MM.1S (cell line): ENCODE measurements around the gene KCNH1.

Experiments used
- EZH2phosphoT487 ChIP-seq: fragments of 300-600 bp; sonication (generic); IDR thresholded peaks from 2 replicates; pipeline ENCODE4 v1.6.1; 2018; ENCODE audit warnings: antibody characterized with exemption, low read length
- TF ChIP-seq, protein P1 (sequence below): fragments of 300-600 bp; sonication (generic); IDR thresholded peaks from 2 replicates; pipeline ENCODE4 v1.5.1; 2016; ENCODE audit warnings: antibody characterized with exemption, low read length, mixed read lengths

DNA sequence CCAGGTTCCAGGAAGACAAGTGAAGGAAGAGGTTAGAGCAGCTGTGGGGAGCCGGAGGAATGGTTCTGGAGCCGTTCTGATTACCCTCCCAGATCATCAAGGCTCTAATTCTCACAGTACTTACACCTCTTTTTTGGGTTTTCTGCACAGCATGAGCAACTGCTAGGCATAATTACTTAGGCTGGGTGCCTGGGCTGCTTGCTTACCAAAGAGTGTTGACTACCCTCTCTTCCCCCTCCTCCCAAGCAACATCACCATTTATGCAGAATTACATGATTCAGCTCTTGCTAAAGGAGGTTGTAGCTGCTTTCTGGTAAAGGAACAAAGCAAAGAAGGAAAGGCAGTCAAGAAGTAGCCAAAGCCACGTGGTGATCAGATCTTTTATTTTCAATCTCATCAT lies 397.2 kb downstream of the KCNH1 start:
- TF ChIP-seq, protein P1, sequence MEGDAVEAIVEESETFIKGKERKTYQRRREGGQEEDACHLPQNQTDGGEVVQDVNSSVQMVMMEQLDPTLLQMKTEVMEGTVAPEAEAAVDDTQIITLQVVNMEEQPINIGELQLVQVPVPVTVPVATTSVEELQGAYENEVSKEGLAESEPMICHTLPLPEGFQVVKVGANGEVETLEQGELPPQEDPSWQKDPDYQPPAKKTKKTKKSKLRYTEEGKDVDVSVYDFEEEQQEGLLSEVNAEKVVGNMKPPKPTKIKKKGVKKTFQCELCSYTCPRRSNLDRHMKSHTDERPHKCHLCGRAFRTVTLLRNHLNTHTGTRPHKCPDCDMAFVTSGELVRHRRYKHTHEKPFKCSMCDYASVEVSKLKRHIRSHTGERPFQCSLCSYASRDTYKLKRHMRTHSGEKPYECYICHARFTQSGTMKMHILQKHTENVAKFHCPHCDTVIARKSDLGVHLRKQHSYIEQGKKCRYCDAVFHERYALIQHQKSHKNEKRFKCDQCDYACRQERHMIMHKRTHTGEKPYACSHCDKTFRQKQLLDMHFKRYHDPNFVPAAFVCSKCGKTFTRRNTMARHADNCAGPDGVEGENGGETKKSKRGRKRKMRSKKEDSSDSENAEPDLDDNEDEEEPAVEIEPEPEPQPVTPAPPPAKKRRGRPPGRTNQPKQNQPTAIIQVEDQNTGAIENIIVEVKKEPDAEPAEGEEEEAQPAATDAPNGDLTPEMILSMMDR = no peak
- TF ChIP-seq EZH2phosphoT487 = no peak
